ENCODE data around the gene HRH3. TPM values are rescaled to one million over a fixed set of nuclear protein-coding genes. Genes with fewer than 3 reads are reported as not detected.

HRH3 gene
- total RNA-seq, 1 donor from 2014 or later = not detected

- H3K4me3 ChIP-seq (ENCODE audit: low read depth, low read length) = no peak overlapping the region
- no peak for DNase-seq (ENCODE audit: low read depth)
- TF ChIP-seq, protein P1, sequence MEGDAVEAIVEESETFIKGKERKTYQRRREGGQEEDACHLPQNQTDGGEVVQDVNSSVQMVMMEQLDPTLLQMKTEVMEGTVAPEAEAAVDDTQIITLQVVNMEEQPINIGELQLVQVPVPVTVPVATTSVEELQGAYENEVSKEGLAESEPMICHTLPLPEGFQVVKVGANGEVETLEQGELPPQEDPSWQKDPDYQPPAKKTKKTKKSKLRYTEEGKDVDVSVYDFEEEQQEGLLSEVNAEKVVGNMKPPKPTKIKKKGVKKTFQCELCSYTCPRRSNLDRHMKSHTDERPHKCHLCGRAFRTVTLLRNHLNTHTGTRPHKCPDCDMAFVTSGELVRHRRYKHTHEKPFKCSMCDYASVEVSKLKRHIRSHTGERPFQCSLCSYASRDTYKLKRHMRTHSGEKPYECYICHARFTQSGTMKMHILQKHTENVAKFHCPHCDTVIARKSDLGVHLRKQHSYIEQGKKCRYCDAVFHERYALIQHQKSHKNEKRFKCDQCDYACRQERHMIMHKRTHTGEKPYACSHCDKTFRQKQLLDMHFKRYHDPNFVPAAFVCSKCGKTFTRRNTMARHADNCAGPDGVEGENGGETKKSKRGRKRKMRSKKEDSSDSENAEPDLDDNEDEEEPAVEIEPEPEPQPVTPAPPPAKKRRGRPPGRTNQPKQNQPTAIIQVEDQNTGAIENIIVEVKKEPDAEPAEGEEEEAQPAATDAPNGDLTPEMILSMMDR (conservative IDR thresholded peaks at IDR 0.05; ENCODE audit: low read depth, low read length) = no peak
Measured at GRCh38 chr20:62177307-62177706, 42.8 kb downstream of the HRH3 start.

GRCh38 chr20:62176866-62177265, 43.2 kb downstream of the HRH3 start:
- no peak for DNase-seq (ENCODE audit: low read depth)
- H3K4me3 ChIP-seq (ENCODE audit: low read depth, low read length) = no peak overlapping the region
- TF ChIP-seq, protein P1 (conservative IDR thresholded peaks at IDR 0.05; ENCODE audit: low read depth, low read length) = no peak

- no peak overlapping the region for H3K4me3 ChIP-seq (ENCODE audit: low read depth, low read length)
- DNase-seq (ENCODE audit: low read depth) = no peak
- TF ChIP-seq, protein P1 (conservative IDR thresholded peaks at IDR 0.05; ENCODE audit: low read depth, low read length) = no peak
Measured at GRCh38 chr20:62175711-62176110, 44.4 kb downstream of the HRH3 start.

- DNase-seq (ENCODE audit: low read depth) = no peak
- TF ChIP-seq, protein P1 (conservative IDR thresholded peaks at IDR 0.05; ENCODE audit: low read depth, low read length) = no peak
- H3K4me3 ChIP-seq (ENCODE audit: low read depth, low read length) = no peak overlapping the region
Measured at GRCh38 chr20:62174870-62175624, 45.0 kb downstream of the HRH3 start.

GRCh38 chr20:62174021-62174804, 45.9 kb downstream of the HRH3 start:
- DNase-seq (ENCODE audit: low read depth) = no peak
- TF ChIP-seq, protein P1 (conservative IDR thresholded peaks at IDR 0.05; ENCODE audit: low read depth, low read length) = no peak
- H3K4me3 ChIP-seq (ENCODE audit: low read depth, low read length) = no peak overlapping the region

DNA sequence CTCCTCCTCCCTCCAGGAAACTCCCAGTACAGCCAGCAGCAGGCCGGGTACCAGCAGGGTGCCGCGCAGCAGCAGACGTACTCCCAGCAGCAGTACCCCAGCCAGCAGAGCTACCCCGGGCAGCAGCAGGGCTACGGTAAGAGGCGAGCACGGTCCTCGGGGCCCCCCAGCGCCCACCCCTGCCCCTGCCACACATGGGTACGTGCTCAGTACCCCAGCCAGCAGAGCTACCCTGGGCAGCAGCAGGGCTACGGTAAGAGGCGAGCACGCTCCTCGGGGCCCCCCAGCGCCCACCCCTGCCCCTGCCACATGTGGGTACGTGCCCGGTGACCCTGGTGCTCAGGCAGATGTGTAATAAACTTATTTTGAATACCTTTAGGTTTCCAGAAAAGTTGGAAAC, 47.4 kb downstream of the HRH3 start:
- no peak overlapping the region for H3K4me3 ChIP-seq (ENCODE audit: low read depth, low read length)
- TF ChIP-seq, protein P1 (conservative IDR thresholded peaks at IDR 0.05; ENCODE audit: low read depth, low read length) = no peak
- DNase-seq (ENCODE audit: low read depth) = no peak

All from epithelial cell of proximal tubule (primary cell).